HepG2 (cell line): ENCODE results near the gene GPR17. TPM values are rescaled to one million over a fixed set of nuclear protein-coding genes. Genes with fewer than 3 reads are reported as not detected.

Experiments used
- ATAC-seq: fragments of 200-7000 bp; cut with Tn5 transposase; 3 replicates; pipeline ENCODE4 v1.9.1; 2020; ENCODE audit warnings: mild to moderate bottlenecking, moderate library complexity
- BruUV-seq: library from RNA; stranded (reverse); fragments of 400-500 nt; replicated peaks from 2 replicates; lab custom pipeline; 2021; lab: Mats Ljungman, UMichigan
- CTCF ChIA-PET: fragments of 300-600 bp; formaldehyde crosslinking; extraction: SDS; loops from one replicate; lab custom pipeline; 2021; ENCODE audit warnings: low total read pairs, inconsistent platforms, low intra/inter-chr PET ratio; lab: Yijun Ruan, JAX
- POLR2A ChIA-PET: fragments of 350-600 bp; sonication (Branson Sonifier 250); formaldehyde crosslinking; loops from one replicate; lab custom pipeline; 2020; ENCODE audit warnings: antibody characterized with exemption, inconsistent platforms; lab: Yijun Ruan, JAX
- DNase-seq: peaks from one replicate; pipeline ENCODE4 v3.0.0-alpha.2; 2015; ENCODE audit warnings: low spot score
- FAIRE-seq: peaks from 3 replicates; lab custom pipeline; 2011; peaks lifted over from hg19 to GRCh38; lab: Jason Lieb, UNC
- H2AFZ ChIP-seq: one replicate; pipeline ENCODE4 v1.6.1; 2011; ENCODE audit warnings: low read length, inconsistent platforms
- H3K27ac ChIP-seq: fragments of 300-600 bp; 3 replicates; pipeline ENCODE4 v1.8.0; 2011; ENCODE audit warnings: mixed run types, mild to moderate bottlenecking, mixed read lengths, low read length, inconsistent platforms; ENCODE audit not compliant: insufficient read depth; ENCODE audit errors: extremely low read length
- H3K27me3 ChIP-seq, 2 experiments: fragments of 200-600 bp in 1 of 2; 2 replicates in 1 of 2; 3 replicates in 1 of 2; pipeline versions ENCODE4 v1.6.0 to v1.8.0; 2011; ENCODE audit warnings: low read length in 2 of 2, mild to moderate bottlenecking in 2 of 2, moderate library complexity in 2 of 2, inconsistent platforms in 1 of 2; ENCODE audit not compliant: insufficient read depth in 2 of 2, control insufficient read depth in 1 of 2
- H3K36me3 ChIP-seq, 2 experiments: fragments of 200-600 bp in 1 of 2; replicated peaks in 1 of 2; 2 replicates in 1 of 2; 3 replicates in 1 of 2; pipeline versions ENCODE4 v1.5.1 to v1.8.0; 2011; ENCODE audit warnings: low read length in 2 of 2, inconsistent platforms in 1 of 2; ENCODE audit not compliant: insufficient read depth in 2 of 2, control insufficient read depth in 1 of 2
- H3K4me1 ChIP-seq: 2 replicates; pipeline ENCODE4 v1.5.1; 2012; ENCODE audit warnings: low read length, inconsistent platforms; ENCODE audit not compliant: insufficient read depth
- H3K4me2 ChIP-seq: 2 replicates; pipeline ENCODE4 v1.6.0; 2011; ENCODE audit warnings: low read depth, low read length, inconsistent platforms
- H3K4me3 ChIP-seq, 3 experiments: fragments of 200-600 bp in 1 of 3; sonication (generic), shearing (Covaris generic) in 1 of 3; replicated peaks in 1 of 3; 2 replicates each; pipeline ENCODE4 v1.5.1; 2011 to 2016; ENCODE audit warnings: low read length in 3 of 3, inconsistent platforms in 2 of 3, low read depth in 2 of 3, mild to moderate bottlenecking in 2 of 3, control low read depth in 1 of 3, mixed read lengths in 1 of 3; ENCODE audit not compliant: insufficient read depth in 1 of 3
- H3K79me2 ChIP-seq: one replicate; pipeline ENCODE4 v1.6.1; 2011; ENCODE audit warnings: low read length, inconsistent platforms; ENCODE audit not compliant: insufficient read depth
- H3K9ac ChIP-seq: 2 replicates; pipeline ENCODE4 v1.6.0; 2011; ENCODE audit warnings: mild to moderate bottlenecking, low read depth, low read length, inconsistent platforms; ENCODE audit not compliant: insufficient read depth
- H3K9me3 ChIP-seq: 2 replicates; pipeline ENCODE4 v1.5.1; 2012; ENCODE audit warnings: mild to moderate bottlenecking, low read length
- H4K20me1 ChIP-seq: 2 replicates; pipeline ENCODE4 v1.6.0; 2011; ENCODE audit warnings: inconsistent platforms, mild to moderate bottlenecking, low read length, moderate library complexity; ENCODE audit not compliant: insufficient read depth
- FOXO1 ChIP-seq: sonication (generic); formaldehyde crosslinking; IDR thresholded peaks from 2 replicates; pipeline ENCODE4 v1.4.0; 2020; ENCODE audit warnings: missing genetic modification reagents
- ZMYM3 ChIP-seq: sonication (generic); formaldehyde crosslinking; IDR thresholded peaks from 2 replicates; pipeline ENCODE4 v1.5.1; 2020; ENCODE audit warnings: mild to moderate bottlenecking, missing genetic modification reagents
- ZNF296 ChIP-seq: sonication (generic); formaldehyde crosslinking; conservative IDR thresholded peaks from 2 replicates; pipeline ENCODE4 v1.5.0; 2020; ENCODE audit warnings: mild to moderate bottlenecking, missing genetic modification reagents
- ZNF629 ChIP-seq: sonication (generic); formaldehyde crosslinking; conservative IDR thresholded peaks from 2 replicates; pipeline ENCODE4 v1.5.0; 2020; ENCODE audit warnings: missing genetic modification reagents
- ZNF639 ChIP-seq: conservative IDR thresholded peaks from 2 replicates; pipeline ENCODE4 v1.6.1; 2018; ENCODE audit warnings: missing genetic modification reagents
- ZNF687 ChIP-seq: sonication (generic); formaldehyde crosslinking; IDR thresholded peaks from 2 replicates; pipeline ENCODE4 v1.5.1; 2020; ENCODE audit warnings: mild to moderate bottlenecking, missing genetic modification reagents, moderate library complexity
- WGBS: methylation state at CpG from one replicate; pipeline ENCODE4 v1.1.6; 2017; ENCODE audit warnings: low lambda C conversion rate; 5-methylcytosine and 5-hydroxymethylcytosine counted together
- in situ Hi-C: cut with HindIII; loops from 2 replicates; pipeline ENCODE4 v1.10.0; 2017; ENCODE audit warnings: low pct_unique_long_range_greater_than_20kb; ENCODE audit not compliant: extremely low pct_ligation_motif_present
- intact Hi-C: fragments of 100-400 bp; cut with micrococcal nuclease; formaldehyde crosslinking; loops from one replicate; pipeline ENCODE4 v1.10.0; 2022; ENCODE audit not compliant: unreplicated experiment
- polyA plus RNA-seq, 8 experiments: library from polyadenylated mRNA; depleted of rRNA in 3 of 8; stranded (reverse) in 7 of 8; unstranded in 1 of 8; fragments of >200 nt; fragmentation: Illumina TruSeq in 4 of 8; extraction: Trizol in 4 of 8; gene quantifications; 2 replicates each; pipeline versions ENCODE4 v1.2.1 to v1.2.3, GENCODE V29; 2011 to 2016; ENCODE audit warnings: low read depth in 4 of 8, missing spikeins in 1 of 8, mixed read lengths in 1 of 8; ENCODE audit not compliant: insufficient read depth in 1 of 8
- total RNA-seq, 5 experiments: library from RNA; depleted of rRNA; stranded (reverse); fragments of >200 nt; fragmentation: Illumina TruSeq; extraction: Trizol; gene quantifications; 2 replicates each; pipeline ENCODE4 v1.2.3, GENCODE V29; 2016; ENCODE audit warnings: low read depth in 1 of 5
- TF ChIP-seq, protein P1 (sequence below): IDR thresholded peaks from 2 replicates; pipeline ENCODE4 v1.6.1; 2018; ENCODE audit warnings: missing genetic modification reagents, mild to moderate bottlenecking, missing compliant biosample characterization

GPR17 gene
- total and polyA plus RNA-seq, 2 of the 13 experiments (the other 11 are each of a cell fraction or from before 2014, with no cell fraction given) = not detected

- no peak overlapping the region for H3K27ac ChIP-seq
- no peak for ATAC-seq
- H3K9me3 ChIP-seq = peaks cover 5% of the 10 kb centered on the region
- CTCF ChIA-PET = no interaction called here
- intact Hi-C loops = no loop called here
- H3K36me3 ChIP-seq = no peaks in the 10 kb centered on the region
- no peak overlapping the region for H3K4me3 ChIP-seq
- in situ Hi-C loops = no loop called here
- no peak overlapping the region for H3K9ac ChIP-seq
- no peak overlapping the region for H2AFZ ChIP-seq
- DNase-seq = no peak
- 73% methylated on average over 12 of the region's 15 CpGs for WGBS
- H3K4me1 ChIP-seq = peaks cover 15% of the 10 kb centered on the region
- H3K79me2 ChIP-seq = no peaks in the 10 kb centered on the region
- BruUV-seq = no TSS peak
- no peak overlapping the region for H3K4me2 ChIP-seq
- TF ChIP-seq FOXO1 (no peak), ZNF687 (CRISPR knock-in tag) (0 out of 2 replicates have a peak, but pooled peaks have one; percentile 23)
- TF ChIP-seq, all 625 proteins: peak for 1
- FAIRE-seq = no peak
- H3K27me3 ChIP-seq = peaks cover 3 to 49% of the 10 kb centered on the region in 2 experiments
- no peaks in the 10 kb centered on the region for H4K20me1 ChIP-seq
- POLR2A ChIA-PET = interaction anchor here (0.7 kb wide), 1 partner anchor 9 kb away, joined by 3 read pairs; no protein-coding TSS in a partner anchor
Measured at GRCh38 chr2:127683757-127684156, 37.8 kb downstream of the GPR17 start.

DNA sequence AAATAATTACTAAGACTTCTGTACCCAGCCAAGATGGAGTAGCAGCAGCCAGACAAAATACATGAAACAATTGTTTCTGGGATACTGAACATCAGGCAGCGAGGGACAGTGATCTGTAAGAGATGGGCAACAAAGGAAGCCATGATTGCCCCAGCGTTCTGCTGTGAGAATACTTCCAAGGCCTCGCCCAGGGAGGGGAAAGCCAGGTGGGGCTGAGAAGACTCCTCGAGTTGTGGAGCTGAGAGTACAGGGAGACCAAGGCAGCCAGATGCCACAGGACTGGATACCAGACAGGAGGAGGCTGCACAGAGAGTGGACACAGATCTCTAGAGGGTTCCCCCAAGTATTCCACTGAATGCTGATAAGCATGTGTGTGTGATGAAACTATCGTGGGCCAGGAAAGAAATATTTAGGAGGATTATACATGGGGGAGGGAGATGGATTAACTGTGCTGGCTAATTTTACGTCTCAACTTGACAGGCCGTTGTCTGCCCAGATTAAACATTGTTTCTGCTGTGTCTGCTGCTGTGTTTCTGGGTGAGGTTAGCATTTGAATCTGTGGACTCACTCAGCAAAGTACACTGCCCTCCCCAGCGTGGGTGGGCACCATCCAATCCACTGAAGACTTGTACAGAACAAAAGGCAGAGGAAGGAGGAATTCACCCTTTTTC lies 39.6 kb downstream of the GPR17 start:
- H3K4me3 ChIP-seq = no peak overlapping the region
- POLR2A ChIA-PET = no interaction called here
- CTCF ChIA-PET = no interaction called here
- H3K27ac ChIP-seq = no peak overlapping the region
- no peak overlapping the region for H2AFZ ChIP-seq
- intact Hi-C loops = no loop called here
- no peak for ATAC-seq
- no peak for DNase-seq
- no peaks in the 10 kb centered on the region for H4K20me1 ChIP-seq
- H3K36me3 ChIP-seq = no peaks in the 10 kb centered on the region
- H3K4me1 ChIP-seq = peaks cover 6% of the 10 kb centered on the region; the same call in 1 of the 2 replicates
- H3K9me3 ChIP-seq = peaks cover 18% of the 10 kb centered on the region
- in situ Hi-C loops = no loop called here
- no TSS peak for BruUV-seq
- WGBS = 22% methylated on average over 8 of the region's 8 CpGs
- H3K27me3 ChIP-seq = peaks cover 0 to 32% of the 10 kb centered on the region in 2 experiments; a peak in 4 of 5 replicates
- no peak overlapping the region for H3K9ac ChIP-seq
- no peaks in the 10 kb centered on the region for H3K79me2 ChIP-seq
- no peak for FAIRE-seq
- no peak overlapping the region for H3K4me2 ChIP-seq
- no peak for TF ChIP-seq ZNF639 (CRISPR knock-in tag)
- TF ChIP-seq ZMYM3 = no peak
- TF ChIP-seq ZNF296 (CRISPR knock-in tag) = no peak
- TF ChIP-seq ZNF629 = no peak
- TF ChIP-seq, protein P1, sequence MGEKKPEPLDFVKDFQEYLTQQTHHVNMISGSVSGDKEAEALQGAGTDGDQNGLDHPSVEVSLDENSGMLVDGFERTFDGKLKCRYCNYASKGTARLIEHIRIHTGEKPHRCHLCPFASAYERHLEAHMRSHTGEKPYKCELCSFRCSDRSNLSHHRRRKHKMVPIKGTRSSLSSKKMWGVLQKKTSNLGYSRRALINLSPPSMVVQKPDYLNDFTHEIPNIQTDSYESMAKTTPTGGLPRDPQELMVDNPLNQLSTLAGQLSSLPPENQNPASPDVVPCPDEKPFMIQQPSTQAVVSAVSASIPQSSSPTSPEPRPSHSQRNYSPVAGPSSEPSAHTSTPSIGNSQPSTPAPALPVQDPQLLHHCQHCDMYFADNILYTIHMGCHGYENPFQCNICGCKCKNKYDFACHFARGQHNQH (CRISPR knock-in tag) = no peak
